Measurements from ENCODE around the gene TFDP2.

Gene TFDP2

DNA sequence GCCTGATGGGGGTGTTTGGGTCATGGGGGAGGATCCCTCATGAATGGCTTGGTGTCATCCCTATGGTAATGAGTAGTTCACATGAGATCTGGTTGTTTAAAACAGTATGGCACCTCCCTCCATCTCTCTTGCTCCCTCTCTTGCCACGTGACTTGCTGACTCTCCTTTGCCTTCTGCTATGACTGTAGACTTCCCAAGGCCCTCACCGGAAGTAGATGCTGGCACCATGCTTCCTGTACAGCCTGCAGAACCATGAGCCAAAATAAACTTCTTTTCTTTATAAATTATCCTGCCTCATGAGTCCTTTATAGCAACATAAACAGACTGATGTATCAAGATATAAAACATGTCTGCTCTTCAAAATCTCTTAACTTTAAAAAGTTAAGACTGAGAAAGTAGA lies 96.1 kb downstream of the TFDP2 start:
- H3K79me1 ChIP-seq (replicated peaks; ENCODE audit: low read length, poor library complexity, severe bottlenecking): no peaks in the 10 kb centered on the region
- no peaks in the 10 kb centered on the region for H3K4me1 ChIP-seq (ENCODE audit: control insufficient read depth, insufficient read depth, low read depth, low read length)
- no peak overlapping the region for H2AK5ac ChIP-seq (ENCODE audit: low read length, severe bottlenecking)
- H3K23ac ChIP-seq (ENCODE audit: low read length in 2 of 2): no peak overlapping the region
- 88% methylated on average over 2 of the region's 2 CpGs for WGBS
- no peak overlapping the region for H3K4ac ChIP-seq (ENCODE audit: low read depth in 1 of 2, low read length in 2 of 2)
- H3K4me3 ChIP-seq (ENCODE audit: insufficient read depth in 1 of 2, low read depth in 1 of 2, low read length in 2 of 2): no peak overlapping the region
- H2BK120ac ChIP-seq (ENCODE audit: low read depth, low read length): no peak overlapping the region
- no peak overlapping the region for H2BK15ac ChIP-seq (ENCODE audit: low read depth, poor library complexity, severe bottlenecking)
- no peak for DNase-seq
- H3K4me2 ChIP-seq (ENCODE audit: low read length, poor library complexity, severe bottlenecking): no peak overlapping the region
- H3K18ac ChIP-seq (ENCODE audit: low read depth in 1 of 2, low read length in 2 of 2): no peak overlapping the region
- H4K91ac ChIP-seq (ENCODE audit: low read length): no peak overlapping the region
- no peaks in the 10 kb centered on the region for H3K9me3 ChIP-seq (ENCODE audit: control insufficient read depth, low read length)
- no peak overlapping the region for H3K14ac ChIP-seq (ENCODE audit: low read length in 2 of 2)
- no peak overlapping the region for H3K27ac ChIP-seq (ENCODE audit: low read length, poor library complexity, severe bottlenecking)
- no peaks in the 10 kb centered on the region for H3K27me3 ChIP-seq (ENCODE audit: control insufficient read depth in 1 of 2, insufficient read depth in 1 of 2, low read length in 2 of 2)
- H2BK5ac ChIP-seq (ENCODE audit: low read depth, low read length, poor library complexity, severe bottlenecking): no peak overlapping the region
- H3K36me3 ChIP-seq (ENCODE audit: control insufficient read depth in 1 of 2, insufficient read depth in 2 of 2, low read depth in 1 of 2, low read length in 2 of 2): no peaks in the 10 kb centered on the region
- H4K8ac ChIP-seq (ENCODE audit: low read length): no peak overlapping the region
- no peak overlapping the region for H3K9ac ChIP-seq (ENCODE audit: low read length)
- no peak overlapping the region for H2AFZ ChIP-seq (ENCODE audit: low read depth, low read length)
- no peak overlapping the region for H2BK12ac ChIP-seq (ENCODE audit: low read length in 2 of 2)

DNA sequence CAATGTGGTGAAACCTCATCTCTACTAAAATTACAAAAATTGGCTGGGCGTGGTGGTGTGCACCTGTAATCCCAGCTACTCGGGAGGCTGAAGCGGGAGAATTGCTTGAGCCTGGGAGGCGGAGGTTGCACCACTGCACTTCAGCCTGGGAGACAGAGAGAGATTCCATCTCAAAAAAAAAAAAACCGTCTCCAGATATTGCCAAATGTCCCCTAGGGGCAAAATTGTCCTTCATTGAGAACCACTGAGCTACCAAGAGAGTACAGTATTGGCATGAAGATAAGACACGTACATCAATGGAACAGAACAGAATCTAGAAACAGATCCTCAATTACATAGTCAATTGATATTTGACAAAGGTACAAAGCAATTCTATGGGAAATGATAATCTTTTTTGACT lies 98.0 kb downstream of the TFDP2 start:
- Histone ChIP-seq H3K4ac (ENCODE audit: low read depth in 1 of 2, low read length in 2 of 2) (no peak overlapping the region), H2BK12ac (ENCODE audit: low read length in 2 of 2) (no peak overlapping the region), H2BK15ac (ENCODE audit: low read depth, poor library complexity, severe bottlenecking) (no peak overlapping the region), H3K36me3 (ENCODE audit: control insufficient read depth in 1 of 2, insufficient read depth in 2 of 2, low read depth in 1 of 2, low read length in 2 of 2) (no peaks in the 10 kb centered on the region), H3K27me3 (ENCODE audit: control insufficient read depth in 1 of 2, insufficient read depth in 1 of 2, low read length in 2 of 2) (no peaks in the 10 kb centered on the region), H4K8ac (ENCODE audit: low read length) (no peak overlapping the region), H3K14ac (ENCODE audit: low read length in 2 of 2) (no peak overlapping the region), H3K23ac (ENCODE audit: low read length in 2 of 2) (no peak overlapping the region), H2BK5ac (ENCODE audit: low read depth, low read length, poor library complexity, severe bottlenecking) (no peak overlapping the region), H2BK120ac (ENCODE audit: low read depth, low read length) (no peak overlapping the region), H3K9ac (ENCODE audit: low read length) (no peak overlapping the region), H3K4me3 (ENCODE audit: insufficient read depth in 1 of 2, low read depth in 1 of 2, low read length in 2 of 2) (no peak overlapping the region), H3K27ac (ENCODE audit: low read length, poor library complexity, severe bottlenecking) (no peak overlapping the region), H3K4me1 (ENCODE audit: control insufficient read depth, insufficient read depth, low read depth, low read length) (no peaks in the 10 kb centered on the region), H3K79me1 (replicated peaks; ENCODE audit: low read length, poor library complexity, severe bottlenecking) (no peaks in the 10 kb centered on the region), H2AFZ (ENCODE audit: low read depth, low read length) (no peak overlapping the region), H4K91ac (ENCODE audit: low read length) (no peak overlapping the region), H2AK5ac (ENCODE audit: low read length, severe bottlenecking) (no peak overlapping the region), H3K4me2 (ENCODE audit: low read length, poor library complexity, severe bottlenecking) (no peak overlapping the region), H3K9me3 (ENCODE audit: control insufficient read depth, low read length) (no peaks in the 10 kb centered on the region), H3K18ac (ENCODE audit: low read depth in 1 of 2, low read length in 2 of 2) (no peak overlapping the region)
- 98% methylated on average over 4 of the region's 6 CpGs for WGBS
- no peak for DNase-seq

DNA sequence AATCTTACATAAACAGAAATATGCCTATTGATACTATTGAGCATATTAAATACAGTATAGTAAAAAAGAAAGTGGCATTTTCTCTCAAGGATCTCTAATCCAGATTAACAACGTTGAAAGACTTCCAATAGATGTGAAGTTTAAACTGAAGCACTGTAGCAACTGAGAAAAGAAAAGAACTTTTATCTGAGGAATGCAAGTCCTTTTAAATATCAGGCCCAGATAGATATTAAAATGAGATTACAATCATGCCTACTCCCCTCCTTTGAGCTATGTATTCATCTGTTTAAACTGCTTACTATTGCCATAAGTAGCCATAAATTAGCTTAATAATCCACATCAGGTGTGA lies 102.3 kb downstream of the TFDP2 start:
- DNase-seq: no peak
- Histone ChIP-seq H3K27ac (ENCODE audit: low read length, poor library complexity, severe bottlenecking) (no peak overlapping the region), H4K8ac (ENCODE audit: low read length) (no peak overlapping the region), H4K91ac (ENCODE audit: low read length) (no peak overlapping the region), H3K4me2 (ENCODE audit: low read length, poor library complexity, severe bottlenecking) (no peak overlapping the region), H3K9ac (ENCODE audit: low read length) (no peak overlapping the region), H3K4me1 (ENCODE audit: control insufficient read depth, insufficient read depth, low read depth, low read length) (no peaks in the 10 kb centered on the region), H3K9me3 (ENCODE audit: control insufficient read depth, low read length) (no peaks in the 10 kb centered on the region), H3K36me3 (ENCODE audit: control insufficient read depth in 1 of 2, insufficient read depth in 2 of 2, low read depth in 1 of 2, low read length in 2 of 2) (peaks cover 0 to 6% of the 10 kb centered on the region in 2 experiments), H3K23ac (ENCODE audit: low read length in 2 of 2) (no peak overlapping the region), H2BK12ac (ENCODE audit: low read length in 2 of 2) (no peak overlapping the region), H3K18ac (ENCODE audit: low read depth in 1 of 2, low read length in 2 of 2) (no peak overlapping the region), H3K27me3 (ENCODE audit: control insufficient read depth in 1 of 2, insufficient read depth in 1 of 2, low read length in 2 of 2) (no peaks in the 10 kb centered on the region), H3K4me3 (ENCODE audit: insufficient read depth in 1 of 2, low read depth in 1 of 2, low read length in 2 of 2) (no peak overlapping the region), H3K4ac (ENCODE audit: low read depth in 1 of 2, low read length in 2 of 2) (no peak overlapping the region), H3K14ac (ENCODE audit: low read length in 2 of 2) (no peak overlapping the region), H2BK15ac (ENCODE audit: low read depth, poor library complexity, severe bottlenecking) (no peak overlapping the region), H2BK120ac (ENCODE audit: low read depth, low read length) (no peak overlapping the region), H2BK5ac (ENCODE audit: low read depth, low read length, poor library complexity, severe bottlenecking) (no peak overlapping the region), H2AFZ (ENCODE audit: low read depth, low read length) (no peak overlapping the region), H3K79me1 (replicated peaks; ENCODE audit: low read length, poor library complexity, severe bottlenecking) (no peaks in the 10 kb centered on the region), H2AK5ac (ENCODE audit: low read length, severe bottlenecking) (no peak overlapping the region)
- WGBS: no CpG with 5 or more reads among the region's 1 CpG

DNA sequence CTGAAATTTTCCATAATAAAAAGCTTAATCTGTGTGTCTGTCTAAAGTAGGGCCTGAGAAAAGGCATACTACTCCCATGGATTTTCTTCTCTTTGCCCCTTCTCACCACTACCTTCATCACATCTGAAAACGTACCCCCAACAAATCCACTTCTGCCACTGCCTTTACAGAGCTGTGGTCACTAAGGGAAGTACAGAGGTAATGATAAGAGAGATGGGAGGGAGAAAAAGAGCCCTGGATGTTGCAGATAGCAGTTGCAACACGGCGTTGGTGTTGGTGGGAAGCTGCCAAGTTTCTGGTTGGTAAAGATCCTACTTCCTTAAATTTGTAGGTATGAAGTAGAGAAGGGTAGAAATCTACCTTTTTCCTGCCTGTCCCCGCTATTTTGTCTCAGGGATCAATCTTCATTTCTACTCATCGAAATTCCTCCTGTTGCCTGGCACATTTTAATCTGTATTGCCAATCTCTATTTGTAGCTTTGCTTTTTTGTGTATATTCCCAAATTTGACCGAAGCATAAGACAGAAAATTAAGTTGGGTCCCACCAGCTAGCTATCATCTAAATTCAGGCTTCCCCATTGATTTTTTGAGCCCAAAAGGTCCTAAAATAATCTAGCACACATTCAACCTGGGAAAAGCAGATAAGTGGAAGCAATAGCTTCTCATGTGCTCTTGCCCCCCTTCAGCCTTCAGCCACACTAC lies 102.9 kb downstream of the TFDP2 start:
- no peak overlapping the region for H3K23ac ChIP-seq (ENCODE audit: low read length in 2 of 2)
- WGBS: 89% methylated on average over 5 of the region's 6 CpGs
- no peak overlapping the region for H3K18ac ChIP-seq (ENCODE audit: low read depth in 1 of 2, low read length in 2 of 2)
- H2AFZ ChIP-seq (ENCODE audit: low read depth, low read length): no peak overlapping the region
- no peak overlapping the region for H2AK5ac ChIP-seq (ENCODE audit: low read length, severe bottlenecking)
- DNase-seq: no peak
- H3K14ac ChIP-seq (ENCODE audit: low read length in 2 of 2): no peak overlapping the region
- H4K8ac ChIP-seq (ENCODE audit: low read length): no peak overlapping the region
- H3K4ac ChIP-seq (ENCODE audit: low read depth in 1 of 2, low read length in 2 of 2): no peak overlapping the region
- H3K4me3 ChIP-seq (ENCODE audit: insufficient read depth in 1 of 2, low read depth in 1 of 2, low read length in 2 of 2): no peak overlapping the region
- no peak overlapping the region for H3K4me2 ChIP-seq (ENCODE audit: low read length, poor library complexity, severe bottlenecking)
- H2BK120ac ChIP-seq (ENCODE audit: low read depth, low read length): no peak overlapping the region
- no peak overlapping the region for H3K9ac ChIP-seq (ENCODE audit: low read length)
- no peaks in the 10 kb centered on the region for H3K79me1 ChIP-seq (replicated peaks; ENCODE audit: low read length, poor library complexity, severe bottlenecking)
- H3K27ac ChIP-seq (ENCODE audit: low read length, poor library complexity, severe bottlenecking): no peak overlapping the region
- no peaks in the 10 kb centered on the region for H3K27me3 ChIP-seq (ENCODE audit: control insufficient read depth in 1 of 2, insufficient read depth in 1 of 2, low read length in 2 of 2)
- no peak overlapping the region for H4K91ac ChIP-seq (ENCODE audit: low read length)
- no peak overlapping the region for H2BK5ac ChIP-seq (ENCODE audit: low read depth, low read length, poor library complexity, severe bottlenecking)
- H3K9me3 ChIP-seq (ENCODE audit: control insufficient read depth, low read length): no peaks in the 10 kb centered on the region
- H2BK15ac ChIP-seq (ENCODE audit: low read depth, poor library complexity, severe bottlenecking): no peak overlapping the region
- peaks cover 0 to 6% of the 10 kb centered on the region in 2 experiments for H3K36me3 ChIP-seq (ENCODE audit: control insufficient read depth in 1 of 2, insufficient read depth in 2 of 2, low read depth in 1 of 2, low read length in 2 of 2)
- no peak overlapping the region for H2BK12ac ChIP-seq (ENCODE audit: low read length in 2 of 2)
- no peaks in the 10 kb centered on the region for H3K4me1 ChIP-seq (ENCODE audit: control insufficient read depth, insufficient read depth, low read depth, low read length)
